GM18526 (cell line): ENCODE results near the gene RCAN2.

Source experiments
- POLR2A ChIP-seq: IDR thresholded peaks from 3 replicates; pipeline ENCODE4 v1.6.1; 2011; ENCODE audit not compliant: insufficient read length; ENCODE audit errors: extremely low read depth

The RCAN2 gene

DNA sequence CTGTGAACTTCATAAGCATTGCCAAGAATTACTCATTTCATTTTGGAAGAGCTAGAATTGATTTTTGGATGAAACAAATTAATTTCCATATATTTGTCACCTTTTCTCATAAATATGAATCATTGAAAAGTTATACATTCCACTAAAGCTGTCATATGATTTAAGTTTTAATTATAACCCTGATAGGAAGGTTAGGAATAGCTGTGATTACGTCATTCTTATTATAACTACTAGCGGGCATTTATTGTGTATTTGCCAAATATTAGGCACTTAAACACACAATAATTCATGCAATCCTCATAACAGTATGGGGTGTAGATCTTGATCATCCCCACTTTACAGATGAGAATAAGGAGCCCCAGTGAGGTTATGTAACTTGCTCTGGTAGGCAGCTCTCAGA is 243.1 kb downstream of the RCAN2 start:
- no peak for TF ChIP-seq POLR2A

- TF ChIP-seq POLR2A, result no peak
These were observed 244.5 kb downstream of the RCAN2 start for GRCh38 chr6:46246727-46247126.

DNA sequence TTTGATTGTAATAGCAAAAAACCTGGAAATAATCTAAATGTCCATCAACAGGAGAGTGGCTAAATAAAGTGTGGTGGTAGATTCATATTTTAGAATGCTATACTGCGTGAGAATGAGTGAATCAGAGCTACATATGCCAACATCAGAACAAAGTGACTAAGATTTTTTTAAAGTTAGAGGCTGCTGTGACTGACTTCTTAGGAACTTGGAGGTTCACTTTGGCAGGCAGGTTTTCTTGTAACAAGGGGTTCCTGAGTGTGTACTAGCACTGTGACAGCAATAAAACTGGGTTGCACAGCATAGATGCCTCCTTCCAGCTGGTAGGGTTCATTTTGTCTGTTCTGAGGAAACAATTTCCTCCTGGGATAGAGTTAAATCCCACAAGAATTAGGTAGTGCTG is 245.2 kb downstream of the RCAN2 start:
- TF ChIP-seq POLR2A, result no peak

- no peak for TF ChIP-seq POLR2A
These were observed 246.6 kb downstream of the RCAN2 start for GRCh38 chr6:46244670-46245069.

DNA sequence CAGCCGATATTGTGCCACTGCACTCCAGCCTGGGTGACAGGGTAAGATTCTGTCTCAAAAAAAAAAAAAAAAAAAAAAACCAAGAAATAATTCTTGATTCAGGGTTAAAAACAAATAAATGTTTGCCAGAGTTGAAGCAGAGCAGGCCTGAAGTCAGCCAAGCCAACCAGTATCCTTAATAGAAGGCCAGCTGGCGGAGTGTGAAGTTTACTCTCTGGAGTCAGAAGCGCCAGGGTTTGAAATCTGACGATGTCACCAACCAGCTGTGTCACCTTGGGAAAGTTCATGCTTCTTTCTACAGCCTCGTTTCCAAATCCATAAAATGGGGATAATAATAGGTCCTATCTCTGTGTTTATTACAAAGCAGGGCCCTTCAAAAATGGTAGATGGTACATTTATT is 247.5 kb downstream of the RCAN2 start:
- no peak for TF ChIP-seq POLR2A

GRCh38 chr6:46242921-46243320 is 248.3 kb downstream of the RCAN2 start:
- TF ChIP-seq POLR2A, result no peak

DNA sequence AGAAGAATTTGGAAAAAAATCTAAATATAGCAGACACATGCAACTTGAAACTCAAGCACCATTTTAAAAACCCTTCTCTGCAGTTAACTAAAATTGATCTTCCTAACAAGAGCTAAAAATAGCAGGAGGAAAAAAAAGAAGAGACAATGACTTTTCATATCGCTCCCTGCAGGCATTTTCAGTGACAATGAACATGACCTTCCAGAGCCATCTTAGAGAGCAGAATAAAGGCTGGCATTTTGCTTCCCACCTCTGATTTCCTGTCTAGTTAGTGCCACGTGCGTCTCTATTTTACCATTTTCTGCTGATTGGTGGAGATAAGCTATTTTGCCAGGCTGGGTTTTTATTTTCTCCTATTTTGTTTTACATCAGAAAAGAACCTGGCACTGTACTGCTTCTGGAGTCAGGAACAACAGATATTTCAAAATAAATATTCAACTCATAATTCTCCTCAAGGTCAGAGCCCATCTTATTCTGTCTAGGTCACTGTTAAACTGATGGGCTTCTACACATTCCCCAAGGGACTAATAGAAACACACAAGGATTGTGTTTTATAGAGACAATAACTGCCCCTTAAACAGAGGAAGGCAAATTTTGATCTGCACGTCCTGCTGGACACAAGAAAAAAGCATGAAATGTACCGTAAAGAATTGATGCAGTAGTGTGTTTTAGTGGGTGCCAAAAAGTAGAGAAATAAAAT is 250.2 kb downstream of the RCAN2 start:
- no peak for TF ChIP-seq POLR2A

- TF ChIP-seq POLR2A, result no peak
These were observed 254.5 kb downstream of the RCAN2 start for GRCh38 chr6:46236752-46237151.

- no peak for TF ChIP-seq POLR2A
These were observed 256.0 kb downstream of the RCAN2 start for GRCh38 chr6:46235242-46235641.

DNA sequence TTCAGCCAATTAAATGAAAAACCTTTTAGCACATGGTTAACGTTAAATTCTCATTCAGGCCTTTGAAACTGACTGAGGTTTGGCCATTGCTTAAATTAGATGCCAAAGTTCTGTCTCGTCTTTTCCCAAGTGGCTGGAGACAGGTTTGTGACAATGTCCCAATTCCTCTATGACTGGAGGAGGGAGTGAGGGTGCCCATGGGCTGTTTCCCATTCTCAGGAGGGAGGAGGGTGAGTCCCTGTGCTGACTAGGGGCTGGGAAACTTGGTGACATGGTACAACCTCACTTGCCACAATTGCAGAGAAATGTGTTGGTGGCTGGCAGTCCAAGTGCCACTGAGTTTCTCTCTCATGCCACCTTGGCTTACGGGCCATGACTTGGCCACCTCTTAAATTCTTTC is 256.5 kb downstream of the RCAN2 start:
- no peak for TF ChIP-seq POLR2A

- TF ChIP-seq POLR2A, result no peak
These were observed 257.1 kb downstream of the RCAN2 start for GRCh38 chr6:46234156-46234556.

- no peak for TF ChIP-seq POLR2A
These were observed 258.1 kb downstream of the RCAN2 start for GRCh38 chr6:46233129-46233528.

- no peak for TF ChIP-seq POLR2A
These were observed 269.0 kb downstream of the RCAN2 start for GRCh38 chr6:46222286-46222685.

- TF ChIP-seq POLR2A, result no peak
These were observed 269.9 kb downstream of the RCAN2 start for GRCh38 chr6:46221222-46221793.

- TF ChIP-seq POLR2A, result no peak
These were observed 270.7 kb downstream of the RCAN2 start for GRCh38 chr6:46220352-46221221.

GRCh38 chr6:46219661-46220060 is 271.6 kb downstream of the RCAN2 start:
- TF ChIP-seq POLR2A, result no peak
